HepG2 (cell line): ENCODE measurements around the gene DUS1L. TPM values are rescaled to one million over a fixed set of nuclear protein-coding genes. Genes with fewer than 3 reads are reported as not detected.

Experiments
- ATAC-seq: fragments of 200-7000 bp; cut with Tn5 transposase; 3 replicates; pipeline ENCODE4 v1.9.1; 2020; ENCODE audit warnings: mild to moderate bottlenecking, moderate library complexity
- BruUV-seq: library from RNA; stranded (reverse); fragments of 400-500 nt; replicated peaks from 2 replicates; lab custom pipeline; 2021; lab: Mats Ljungman, UMichigan
- CTCF ChIA-PET: fragments of 300-600 bp; formaldehyde crosslinking; extraction: SDS; loops from one replicate; lab custom pipeline; 2021; ENCODE audit warnings: low total read pairs, inconsistent platforms, low intra/inter-chr PET ratio; lab: Yijun Ruan, JAX
- POLR2A ChIA-PET: fragments of 350-600 bp; sonication (Branson Sonifier 250); formaldehyde crosslinking; loops from one replicate; lab custom pipeline; 2020; ENCODE audit warnings: antibody characterized with exemption, inconsistent platforms; lab: Yijun Ruan, JAX
- DNase-seq: peaks from one replicate; pipeline ENCODE4 v3.0.0-alpha.2; 2015; ENCODE audit warnings: low spot score
- FAIRE-seq: peaks from 3 replicates; lab custom pipeline; 2011; peaks lifted over from hg19 to GRCh38; lab: Jason Lieb, UNC
- H2AFZ ChIP-seq: one replicate; pipeline ENCODE4 v1.6.1; 2011; ENCODE audit warnings: low read length, inconsistent platforms
- H3K27ac ChIP-seq: fragments of 300-600 bp; 3 replicates; pipeline ENCODE4 v1.8.0; 2011; ENCODE audit warnings: mixed run types, mild to moderate bottlenecking, mixed read lengths, low read length, inconsistent platforms; ENCODE audit not compliant: insufficient read depth; ENCODE audit errors: extremely low read length
- H3K27me3 ChIP-seq, 2 experiments: fragments of 200-600 bp in 1 of 2; 2 replicates in 1 of 2; 3 replicates in 1 of 2; pipeline versions ENCODE4 v1.6.0 to v1.8.0; 2011; ENCODE audit warnings: low read length in 2 of 2, mild to moderate bottlenecking in 2 of 2, moderate library complexity in 2 of 2, inconsistent platforms in 1 of 2; ENCODE audit not compliant: insufficient read depth in 2 of 2, control insufficient read depth in 1 of 2
- H3K36me3 ChIP-seq, 2 experiments: fragments of 200-600 bp in 1 of 2; replicated peaks in 1 of 2; 2 replicates in 1 of 2; 3 replicates in 1 of 2; pipeline versions ENCODE4 v1.5.1 to v1.8.0; 2011; ENCODE audit warnings: low read length in 2 of 2, inconsistent platforms in 1 of 2; ENCODE audit not compliant: insufficient read depth in 2 of 2, control insufficient read depth in 1 of 2
- H3K4me1 ChIP-seq: 2 replicates; pipeline ENCODE4 v1.5.1; 2012; ENCODE audit warnings: low read length, inconsistent platforms; ENCODE audit not compliant: insufficient read depth
- H3K4me2 ChIP-seq: 2 replicates; pipeline ENCODE4 v1.6.0; 2011; ENCODE audit warnings: low read depth, low read length, inconsistent platforms
- H3K4me3 ChIP-seq, 3 experiments: fragments of 200-600 bp in 1 of 3; sonication (generic), shearing (Covaris generic) in 1 of 3; replicated peaks in 1 of 3; 2 replicates each; pipeline ENCODE4 v1.5.1; 2011 to 2016; ENCODE audit warnings: low read length in 3 of 3, inconsistent platforms in 2 of 3, low read depth in 2 of 3, mild to moderate bottlenecking in 2 of 3, control low read depth in 1 of 3, mixed read lengths in 1 of 3; ENCODE audit not compliant: insufficient read depth in 1 of 3
- H3K79me2 ChIP-seq: one replicate; pipeline ENCODE4 v1.6.1; 2011; ENCODE audit warnings: low read length, inconsistent platforms; ENCODE audit not compliant: insufficient read depth
- H3K9ac ChIP-seq: 2 replicates; pipeline ENCODE4 v1.6.0; 2011; ENCODE audit warnings: mild to moderate bottlenecking, low read depth, low read length, inconsistent platforms; ENCODE audit not compliant: insufficient read depth
- H3K9me3 ChIP-seq: 2 replicates; pipeline ENCODE4 v1.5.1; 2012; ENCODE audit warnings: mild to moderate bottlenecking, low read length
- H4K20me1 ChIP-seq: 2 replicates; pipeline ENCODE4 v1.6.0; 2011; ENCODE audit warnings: inconsistent platforms, mild to moderate bottlenecking, low read length, moderate library complexity; ENCODE audit not compliant: insufficient read depth
- AKNA ChIP-seq: sonication (generic); formaldehyde crosslinking; IDR thresholded peaks from 2 replicates; pipeline ENCODE4 v1.4.0; 2020; ENCODE audit warnings: missing genetic modification reagents, borderline replicate concordance
- ATAD3A ChIP-seq: sonication (generic); formaldehyde crosslinking; IDR thresholded peaks from 2 replicates; pipeline ENCODE4 v1.4.0; 2020; ENCODE audit warnings: missing genetic modification reagents
- ELK4 ChIP-seq: sonication (generic); formaldehyde crosslinking; IDR thresholded peaks from 2 replicates; pipeline ENCODE4 v1.9.0; 2021; ENCODE audit warnings: missing genetic modification reagents, borderline replicate concordance
- HMG20B ChIP-seq: conservative IDR thresholded peaks from 2 replicates; pipeline ENCODE4 v1.6.1; 2016; ENCODE audit warnings: missing genetic modification reagents, missing compliant biosample characterization
- KAT2B ChIP-seq: fragments of 150-350 bp; IDR thresholded peaks from 2 replicates; pipeline ENCODE4 v1.6.1; 2014; ENCODE audit warnings: low read depth, low read length, borderline replicate concordance
- KDM2A ChIP-seq: sonication (generic); formaldehyde crosslinking; IDR thresholded peaks from 2 replicates; pipeline ENCODE4 v1.4.0; 2020; ENCODE audit warnings: low read depth, missing genetic modification reagents, borderline replicate concordance
- SKIL ChIP-seq: sonication (generic); formaldehyde crosslinking; IDR thresholded peaks from 2 replicates; pipeline ENCODE4 v1.8.0; 2022; ENCODE audit warnings: missing genetic modification reagents, mild to moderate bottlenecking, moderate library complexity, borderline replicate concordance
- ZNF460 ChIP-seq: sonication (generic); formaldehyde crosslinking; IDR thresholded peaks from 2 replicates; pipeline ENCODE4 v1.5.1; 2020; ENCODE audit warnings: missing genetic modification reagents, mild to moderate bottlenecking, borderline replicate concordance
- ZNF556 ChIP-seq: sonication (generic); formaldehyde crosslinking; IDR thresholded peaks from 2 replicates; pipeline ENCODE4 v1.4.0; 2020; ENCODE audit warnings: mild to moderate bottlenecking, missing genetic modification reagents, borderline replicate concordance
- ZNF720 ChIP-seq: sonication (generic); formaldehyde crosslinking; IDR thresholded peaks from 2 replicates; pipeline ENCODE4 v1.4.0; 2020; ENCODE audit warnings: missing genetic modification reagents
- ZNF747 ChIP-seq: sonication (generic); formaldehyde crosslinking; IDR thresholded peaks from 2 replicates; pipeline ENCODE4 v1.8.1; 2023; ENCODE audit warnings: missing genetic modification reagents, mild to moderate bottlenecking, borderline replicate concordance
- ZNF768 ChIP-seq: sonication (generic); formaldehyde crosslinking; IDR thresholded peaks from 2 replicates; pipeline ENCODE4 v1.4.0; 2020; ENCODE audit warnings: missing genetic modification reagents
- ZNF788 ChIP-seq: sonication (generic); formaldehyde crosslinking; IDR thresholded peaks from 2 replicates; pipeline ENCODE4 v1.5.0; 2020; ENCODE audit warnings: mild to moderate bottlenecking, missing genetic modification reagents, borderline replicate concordance
- WGBS: methylation state at CpG from one replicate; pipeline ENCODE4 v1.1.6; 2017; ENCODE audit warnings: low lambda C conversion rate; 5-methylcytosine and 5-hydroxymethylcytosine counted together
- in situ Hi-C: cut with HindIII; loops from 2 replicates; pipeline ENCODE4 v1.10.0; 2017; ENCODE audit warnings: low pct_unique_long_range_greater_than_20kb; ENCODE audit not compliant: extremely low pct_ligation_motif_present
- intact Hi-C: fragments of 100-400 bp; cut with micrococcal nuclease; formaldehyde crosslinking; loops from one replicate; pipeline ENCODE4 v1.10.0; 2022; ENCODE audit not compliant: unreplicated experiment
- polyA plus RNA-seq, 8 experiments: library from polyadenylated mRNA; depleted of rRNA in 3 of 8; stranded (reverse) in 7 of 8; unstranded in 1 of 8; fragments of >200 nt; fragmentation: Illumina TruSeq in 4 of 8; extraction: Trizol in 4 of 8; gene quantifications; 2 replicates each; pipeline versions ENCODE4 v1.2.1 to v1.2.3, GENCODE V29; 2011 to 2016; ENCODE audit warnings: low read depth in 4 of 8, missing spikeins in 1 of 8, mixed read lengths in 1 of 8; ENCODE audit not compliant: insufficient read depth in 1 of 8
- total RNA-seq, 5 experiments: library from RNA; depleted of rRNA; stranded (reverse); fragments of >200 nt; fragmentation: Illumina TruSeq; extraction: Trizol; gene quantifications; 2 replicates each; pipeline ENCODE4 v1.2.3, GENCODE V29; 2016; ENCODE audit warnings: low read depth in 1 of 5

DUS1L gene
- total and polyA plus RNA-seq, 2 of the 13 experiments (the other 11 are each of a cell fraction or from before 2014, with no cell fraction given), result 81.0 to 109 TPM

GRCh38 chr17:82053556-82054263 is 11.9 kb downstream of the DUS1L start:
- no peak for DNase-seq
- Histone ChIP-seq H3K27ac (no peak overlapping the region), H3K36me3 (peaks cover 26 to 44% of the 10 kb centered on the region in 2 experiments), H3K9ac (peak overlapping the region; percentile 94; the same call in 1 of the 2 replicates), H4K20me1 (no peaks in the 10 kb centered on the region; the same call in 1 of the 2 replicates), H3K79me2 (peaks cover 37% of the 10 kb centered on the region), H2AFZ (no peak overlapping the region), H3K4me2 (peak overlapping the region; percentile 92), H3K4me3 (peak overlapping the region in 1 of 3 experiments; percentile 99; a peak in 2 of 6 replicates), H3K27me3 (no peaks in the 10 kb centered on the region; a peak in 2 of 5 replicates), H3K4me1 (peaks cover 66% of the 10 kb centered on the region), H3K9me3 (no peaks in the 10 kb centered on the region)
- intact Hi-C loops (loop anchor here (5.0 kb wide), 1 partner anchor 44 kb away; the partner anchor contains the start of gene FASN), in situ Hi-C loops (no loop called here)
- ChIA-PET CTCF (no interaction called here), POLR2A (interaction anchor here (0.9 to 1.6 kb wide), 3 partner anchors 10 to 16 kb away, joined by 3 read pairs; partner anchors contain the start of gene DCXR)
- no peak for ATAC-seq
- BruUV-seq, result no TSS peak
- WGBS, result over 99% methylated on average over 25 of the region's 28 CpGs
- FAIRE-seq, result no peak
- TF ChIP-seq KDM2A (CRISPR knock-in tag), result 0 out of 2 replicates have a peak, but pooled peaks have one; percentile 41
- no peak for TF ChIP-seq ZNF788 (CRISPR knock-in tag)
- no peak for TF ChIP-seq ZNF556 (CRISPR knock-in tag)
- TF ChIP-seq SKIL, result no peak
- TF ChIP-seq KAT2B, result no peak
- no peak for TF ChIP-seq ZNF747 (CRISPR knock-in tag)
- no peak for TF ChIP-seq ELK4 (CRISPR knock-in tag)
- no peak for TF ChIP-seq HMG20B (CRISPR knock-in tag)
- 0 out of 2 replicates have a peak, but pooled peaks have one; percentile 12 for TF ChIP-seq ZNF768 (CRISPR knock-in tag)
- TF ChIP-seq ATAD3A (CRISPR knock-in tag), result no peak
- no peak for TF ChIP-seq ZNF460 (CRISPR knock-in tag)
- no peak for TF ChIP-seq ZNF720 (CRISPR knock-in tag)
- TF ChIP-seq AKNA (CRISPR knock-in tag), result no peak
